ENCODE data around the gene CFAP70. TPM values are rescaled to one million over a fixed set of nuclear protein-coding genes. Genes with fewer than 3 reads are reported as not detected.

Gene CFAP70
- total RNA-seq, 1 experiment from 2014 or later, result 0.73 TPM

GRCh38 chr10:73218431-73219191 is 140.1 kb downstream of the CFAP70 start:
- no peaks in the 10 kb centered on the region for H3K79me2 ChIP-seq (ENCODE audit: low read length)
- no peak for TF ChIP-seq EZH2phosphoT487 (IDR thresholded peaks at IDR 0.05; ENCODE audit: borderline replicate concordance, low read length)
- peak; percentile 99 for TF ChIP-seq CTCF (conservative IDR thresholded peaks at IDR 0.05; ENCODE audit: low read depth, low read length)
- H2AFZ ChIP-seq (ENCODE audit: low read length), result no peak overlapping the region
- H3K36me3 ChIP-seq (ENCODE audit: low read depth, low read length), result peaks cover 19% of the 10 kb centered on the region
- no TSS peak for BruUV-seq (replicated peaks)
- H3K4me3 ChIP-seq (ENCODE audit: low read length), result no peak overlapping the region
- H3F3A ChIP-seq (ENCODE audit: low read length, unreplicated experiment), result no peaks in the 10 kb centered on the region
- H3K27me3 ChIP-seq (ENCODE audit: low read length), result no peaks in the 10 kb centered on the region
- ATAC-seq, result peak; percentile 90
- peak; percentile 76 for DNase-seq
- ChIA-PET CTCF (interaction anchor here (0.5 to 1.3 kb wide), 4 partner anchors 35 to 312 kb away, joined by 4 to 6 read pairs (median 4); partner anchors contain the start of genes ECD, FAM149B1 and P4HA1), POLR2A (ENCODE audit: unreplicated experiment) (interaction anchor here (0.7 kb wide), 2 partner anchors 78 to 122 kb away, joined by 3 to 7 read pairs; no protein-coding TSS in a partner anchor)
- H3K4me2 ChIP-seq (ENCODE audit: low read length), result no peak overlapping the region
- H3K27ac ChIP-seq (ENCODE audit: low read length), result no peak overlapping the region
- H3K9me3 ChIP-seq (ENCODE audit: low read length), result no peaks in the 10 kb centered on the region
- no peaks in the 10 kb centered on the region for H3K9me2 ChIP-seq (replicated peaks; ENCODE audit: low read length)
- H4K20me1 ChIP-seq (ENCODE audit: low read length), result no peaks in the 10 kb centered on the region
- no peaks in the 10 kb centered on the region for H3K4me1 ChIP-seq (ENCODE audit: insufficient read depth, low read length)
- intact Hi-C loops (cut with micrococcal nuclease), result loop anchor here (1.0 kb wide), 1 partner anchor 50 kb away; the partner anchor contains the start of genes ECD and FAM149B1
- no peak overlapping the region for H3K9ac ChIP-seq (ENCODE audit: low read length)

DNA sequence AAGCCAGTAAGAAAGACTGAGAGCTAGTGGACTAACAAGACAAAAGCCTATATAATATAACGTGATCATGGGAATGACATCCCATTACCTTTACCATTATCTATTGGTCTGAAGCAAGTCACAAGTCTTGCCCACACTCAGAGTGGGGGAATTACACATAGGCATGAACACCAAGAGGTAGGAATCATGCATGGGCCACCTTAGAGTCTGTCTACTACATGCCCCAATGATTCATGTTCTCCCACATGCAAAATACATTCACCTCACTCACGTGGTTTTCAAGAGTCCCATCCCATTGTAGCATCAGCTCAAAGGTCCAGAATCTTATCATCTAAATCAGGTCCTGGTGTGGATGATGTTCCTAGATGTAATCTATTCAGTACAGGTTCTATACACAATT is 141.0 kb downstream of the CFAP70 start:
- H3K79me2 ChIP-seq (ENCODE audit: low read length), result no peaks in the 10 kb centered on the region
- H3K9me2 ChIP-seq (replicated peaks; ENCODE audit: low read length), result no peaks in the 10 kb centered on the region
- H4K20me1 ChIP-seq (ENCODE audit: low read length), result no peaks in the 10 kb centered on the region
- no peak overlapping the region for H3K9ac ChIP-seq (ENCODE audit: low read length)
- no peak overlapping the region for H3K4me2 ChIP-seq (ENCODE audit: low read length)
- H2AFZ ChIP-seq (ENCODE audit: low read length), result no peak overlapping the region
- POLR2A ChIA-PET (ENCODE audit: unreplicated experiment), result interaction anchor here (0.7 kb wide), 1 partner anchor 77 kb away, joined by 3 read pairs; no protein-coding TSS in a partner anchor
- ATAC-seq (no peak), DNase-seq (no peak)
- CTCF ChIA-PET, result interaction anchor here (0.6 kb wide), 1 partner anchor 199 kb away, joined by 4 read pairs; no protein-coding TSS in a partner anchor
- H3K27ac ChIP-seq (ENCODE audit: low read length), result no peak overlapping the region
- H3K27me3 ChIP-seq (ENCODE audit: low read length), result no peaks in the 10 kb centered on the region
- no peak for TF ChIP-seq EZH2 (IDR thresholded peaks at IDR 0.05; ENCODE audit: low read length, unreplicated experiment)
- TF ChIP-seq EZH2phosphoT487 (IDR thresholded peaks at IDR 0.05; ENCODE audit: borderline replicate concordance, low read length), result no peak
- TF ChIP-seq CTCF (conservative IDR thresholded peaks at IDR 0.05; ENCODE audit: low read depth, low read length), result no peak
- no peaks in the 10 kb centered on the region for H3K4me1 ChIP-seq (ENCODE audit: insufficient read depth, low read length)
- no peak overlapping the region for H3K4me3 ChIP-seq (ENCODE audit: low read length)
- H3F3A ChIP-seq (ENCODE audit: low read length, unreplicated experiment), result no peaks in the 10 kb centered on the region
- H3K9me3 ChIP-seq (ENCODE audit: low read length), result no peaks in the 10 kb centered on the region
- BruUV-seq (replicated peaks), result no TSS peak
- H3K36me3 ChIP-seq (ENCODE audit: low read depth, low read length), result peaks cover 19% of the 10 kb centered on the region
- intact Hi-C loops (cut with micrococcal nuclease), result no loop called here

DNA sequence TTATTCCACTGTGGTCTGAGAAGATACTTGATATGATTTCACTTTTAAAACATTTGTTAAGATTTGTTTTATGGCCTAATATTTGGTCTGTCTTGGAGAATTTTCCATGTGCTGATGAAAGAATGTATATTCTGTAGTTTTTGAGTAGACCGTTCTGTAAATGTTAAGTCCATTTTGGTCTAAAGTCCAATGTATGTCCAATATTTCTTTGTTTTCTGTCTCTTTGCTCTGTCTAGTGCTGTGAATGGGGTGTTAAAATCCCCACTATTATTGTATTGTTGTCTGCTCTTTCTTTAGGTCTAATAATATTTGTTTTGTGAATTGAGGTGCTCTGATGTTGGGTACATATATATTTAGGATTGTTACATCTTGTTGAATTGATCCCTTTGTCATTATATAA is 142.9 kb downstream of the CFAP70 start:
- TF ChIP-seq EZH2phosphoT487 (IDR thresholded peaks at IDR 0.05; ENCODE audit: borderline replicate concordance, low read length), result no peak

More for the DNA sequence above, 142.9 kb downstream of the CFAP70 start:
- no peaks in the 10 kb centered on the region for H3K9me2 ChIP-seq (replicated peaks; ENCODE audit: low read length)
- ChIA-PET CTCF (no interaction called here), POLR2A (ENCODE audit: unreplicated experiment) (no interaction called here)
- H3K9me3 ChIP-seq (ENCODE audit: low read length), result no peaks in the 10 kb centered on the region
- no peaks in the 10 kb centered on the region for H4K20me1 ChIP-seq (ENCODE audit: low read length)
- ATAC-seq, result no peak
- H3F3A ChIP-seq (ENCODE audit: low read length, unreplicated experiment), result no peaks in the 10 kb centered on the region
- no peak for DNase-seq
- no peak overlapping the region for H3K4me2 ChIP-seq (ENCODE audit: low read length)
- no peaks in the 10 kb centered on the region for H3K79me2 ChIP-seq (ENCODE audit: low read length)
- peaks cover 22% of the 10 kb centered on the region for H3K36me3 ChIP-seq (ENCODE audit: low read depth, low read length)
- H3K9ac ChIP-seq (ENCODE audit: low read length), result no peak overlapping the region
- H3K27me3 ChIP-seq (ENCODE audit: low read length), result no peaks in the 10 kb centered on the region
- no peak overlapping the region for H2AFZ ChIP-seq (ENCODE audit: low read length)
- H3K27ac ChIP-seq (ENCODE audit: low read length), result no peak overlapping the region
- H3K4me3 ChIP-seq (ENCODE audit: low read length), result no peak overlapping the region
- intact Hi-C loops (cut with micrococcal nuclease), result no loop called here
- no peaks in the 10 kb centered on the region for H3K4me1 ChIP-seq (ENCODE audit: insufficient read depth, low read length)
- no TSS peak for BruUV-seq (replicated peaks)
